ENCODE measurements around the gene CDR2.

- TF ChIP-seq CTCF (IDR thresholded peaks at IDR 0.05) (no peak), POLR2A (IDR thresholded peaks at IDR 0.05) (no peak)
These were observed 1.3 kb downstream of the CDR2 start for GRCh38 chr16:22372882-22373661.

Data from Peyer's patch (tissue), 4 donors.